T-helper 9 cell (primary cell): Measurements from ENCODE around the gene STUB1.
A peak's percentile ranks its signal among the peaks of the same experiment; 100 is the strongest.

Experiments
- DNase-seq: peaks from one replicate; pipeline ENCODE4 v3.0.0-alpha.2; 2020

Gene STUB1

GRCh38 chr16:667780-668518, 12.3 kb upstream of the STUB1 start, which contains the start of gene RHOT2:
RHOT2 (plus strand) TSS chr16:668132; CDS start chr16:668200, 68 bp downstream.
- peak; percentile 85 for DNase-seq

DNA sequence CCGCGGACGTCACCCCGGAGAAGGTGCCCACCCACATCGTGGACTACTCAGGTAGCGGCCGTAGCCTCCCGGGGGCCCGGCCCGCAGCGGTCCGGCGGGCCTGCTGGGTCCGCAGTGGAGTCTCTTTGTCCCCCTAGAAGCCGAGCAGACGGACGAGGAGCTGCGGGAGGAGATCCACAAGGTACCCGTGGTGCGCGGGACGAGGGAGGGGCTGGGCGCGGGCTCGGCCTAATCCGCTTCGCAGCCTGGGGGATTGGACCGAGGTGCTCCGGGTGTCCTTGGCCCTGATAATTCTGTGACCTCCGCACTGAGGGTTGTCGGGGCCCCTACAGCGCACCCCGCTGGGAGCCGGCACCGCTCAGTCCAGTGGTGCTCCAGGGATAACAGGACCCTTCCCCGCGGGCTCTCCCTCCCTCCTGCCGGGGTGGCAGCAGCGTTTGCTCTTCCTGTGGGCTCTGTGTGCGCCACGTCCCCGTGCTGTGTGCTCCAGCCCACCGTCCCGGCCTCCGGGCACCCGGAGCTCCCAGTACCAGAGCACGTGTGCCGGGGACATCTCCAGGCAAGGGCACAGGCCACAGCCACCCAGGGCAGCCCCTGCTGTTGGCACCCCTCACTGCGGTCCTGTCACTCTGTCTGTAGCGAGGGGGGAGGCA, 11.6 kb upstream of the STUB1 start:
- DNase-seq = no peak

- DNase-seq = no peak
Observed at GRCh38 chr16:669666-670065, 10.5 kb upstream of the STUB1 start.

DNA sequence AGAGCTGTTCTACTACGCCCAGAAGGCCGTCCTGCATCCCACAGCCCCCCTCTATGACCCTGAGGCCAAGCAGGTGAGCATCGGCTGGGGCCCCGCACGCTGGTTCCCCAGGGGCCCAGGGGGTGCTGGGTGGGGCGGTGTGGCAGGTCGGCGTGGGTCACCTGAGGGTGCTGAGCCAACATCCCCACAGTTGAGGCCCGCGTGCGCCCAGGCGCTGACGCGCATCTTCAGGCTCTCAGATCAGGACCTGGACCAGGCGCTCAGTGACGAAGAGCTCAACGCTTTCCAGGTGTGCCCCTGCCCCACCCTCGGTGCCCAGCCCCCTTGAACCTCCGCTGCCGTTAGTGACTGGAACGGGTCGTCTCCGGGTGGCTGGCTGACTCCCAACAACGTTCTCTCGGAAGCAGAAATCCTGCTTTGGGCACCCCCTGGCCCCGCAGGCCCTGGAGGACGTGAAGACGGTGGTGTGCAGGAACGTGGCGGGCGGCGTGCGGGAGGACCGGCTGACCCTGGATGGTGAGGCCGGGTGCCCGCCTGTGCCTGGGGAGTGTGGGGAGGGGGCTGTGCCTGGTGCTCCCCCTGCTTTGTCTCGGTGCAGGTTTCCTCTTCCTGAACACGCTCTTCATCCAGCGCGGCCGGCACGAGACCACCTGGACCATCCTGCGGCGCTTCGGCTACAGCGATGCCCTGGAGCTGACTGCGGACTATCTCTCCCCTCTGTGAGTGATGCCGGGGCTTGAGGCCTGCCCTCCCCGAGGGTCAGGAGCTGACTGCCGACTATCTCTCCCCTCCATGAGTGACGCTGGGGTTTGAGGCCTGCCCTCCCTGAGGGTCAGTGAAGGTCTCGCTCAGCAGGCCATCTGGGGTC, 9.5 kb upstream of the STUB1 start:
- DNase-seq = no peak

GRCh38 chr16:671353-672131, 8.7 kb upstream of the STUB1 start:
- DNase-seq = no peak

DNA sequence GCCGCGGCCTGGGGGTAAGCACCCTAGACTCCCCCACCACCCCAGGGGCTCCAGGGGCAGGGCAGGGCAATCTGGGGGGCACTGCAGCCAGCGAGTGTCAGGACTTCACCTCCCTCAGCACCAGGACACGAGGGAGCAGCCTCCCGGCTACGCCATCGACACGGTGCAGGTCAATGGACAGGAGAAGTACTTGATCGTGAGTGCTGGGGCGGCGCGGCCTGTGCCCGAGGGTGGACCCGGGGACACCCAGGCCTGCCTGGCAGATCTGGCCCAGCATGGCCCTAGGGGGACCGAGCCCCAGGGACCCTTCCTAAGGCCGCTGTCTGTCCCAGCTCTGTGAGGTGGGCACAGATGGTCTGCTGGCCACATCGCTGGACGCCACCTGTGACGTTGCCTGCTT, 7.8 kb upstream of the STUB1 start:
- DNase-seq = no peak

- no peak for DNase-seq
Observed at GRCh38 chr16:672851-673250, 7.4 kb upstream of the STUB1 start.

GRCh38 chr16:673399-673991, 6.7 kb upstream of the STUB1 start:
- no peak for DNase-seq

DNA sequence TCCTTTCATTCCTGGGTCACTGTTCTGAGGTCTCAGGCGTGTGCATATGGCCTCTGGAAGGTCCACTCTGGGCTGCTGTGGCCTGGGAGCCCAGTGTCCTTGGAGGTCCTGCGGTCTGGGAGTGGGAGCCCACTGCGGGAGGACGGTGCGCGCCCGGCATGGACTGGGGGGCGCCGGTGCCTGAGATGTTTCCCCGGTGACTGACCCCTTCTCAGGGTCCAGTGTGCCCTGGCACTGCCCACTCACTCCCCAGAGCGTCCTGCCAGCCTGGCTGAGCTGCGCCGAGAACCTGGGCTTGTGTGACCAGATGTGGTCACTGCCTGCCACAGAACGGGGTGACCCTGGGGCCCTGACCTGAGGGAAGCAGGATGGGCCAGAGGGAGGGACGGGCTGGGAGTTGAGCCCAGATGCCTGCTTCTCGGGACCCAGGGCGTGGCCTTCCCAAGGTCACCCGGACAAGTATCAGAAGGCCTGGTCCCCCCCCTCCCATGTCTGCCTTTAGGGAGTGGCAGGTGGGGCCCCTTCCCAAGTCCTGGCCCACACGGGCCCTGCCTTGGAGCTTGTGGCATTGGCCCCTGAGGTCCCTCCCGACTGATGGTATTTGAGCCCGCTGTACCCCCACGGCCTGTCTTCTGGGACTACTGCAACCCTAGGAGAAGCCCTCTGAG, 5.9 kb upstream of the STUB1 start:
- DNase-seq = no peak

DNA sequence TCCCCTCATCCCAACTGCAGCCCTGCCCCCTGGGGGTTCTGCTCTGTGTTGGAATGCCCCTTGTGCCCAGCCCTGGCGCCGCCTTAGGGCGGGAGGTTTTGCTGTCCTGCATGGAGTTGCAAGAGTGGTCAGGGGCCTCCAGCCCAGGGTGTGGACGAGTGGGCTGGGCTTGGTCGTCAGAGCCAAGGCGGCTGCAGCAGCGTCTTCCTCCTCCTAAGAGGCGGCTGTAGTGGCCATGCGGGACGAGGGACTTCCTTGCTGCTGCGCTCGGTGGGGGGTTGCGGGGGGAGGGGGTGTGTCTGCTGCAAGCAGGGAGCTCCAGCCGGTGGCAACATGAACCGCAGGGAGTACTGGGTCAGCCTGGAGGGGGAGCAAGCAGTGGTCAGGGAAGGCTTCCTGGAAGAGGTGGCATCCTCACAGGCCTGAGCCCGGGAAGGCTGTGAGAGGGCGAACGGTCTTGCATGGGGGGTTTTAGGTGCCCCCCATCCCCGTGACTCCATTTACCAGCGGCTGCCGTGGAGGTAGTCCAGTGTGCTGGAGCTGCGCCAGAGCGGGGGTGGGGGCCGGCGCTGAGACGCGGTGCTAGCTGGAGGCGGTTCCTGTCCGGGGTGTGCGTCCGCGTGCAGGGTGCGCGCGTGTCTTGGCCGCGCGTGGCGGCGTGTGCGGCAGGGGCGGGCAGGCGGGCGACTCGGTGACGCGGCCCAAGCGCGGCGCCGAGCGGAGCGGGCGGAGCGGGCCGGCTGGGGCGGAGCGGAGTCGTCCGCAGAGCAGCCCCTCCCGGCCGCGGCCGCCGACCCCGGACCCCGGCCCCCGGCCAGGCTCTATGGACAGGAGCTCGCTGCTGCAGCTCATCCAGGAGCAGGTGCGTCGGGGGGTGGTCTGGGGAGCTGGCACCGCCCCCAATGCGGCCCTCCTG, 5.0 kb upstream of the STUB1 start, which contains the start of gene RHBDL1:
Gene RHBDL1 (plus strand): TSS at position 704 of the 916 bp plus-strand sequence. CDS start 120 bp downstream, at position 824.
- no peak for DNase-seq

- no peak for DNase-seq
Observed at GRCh38 chr16:675884-676564, 4.2 kb upstream of the STUB1 start.

DNA sequence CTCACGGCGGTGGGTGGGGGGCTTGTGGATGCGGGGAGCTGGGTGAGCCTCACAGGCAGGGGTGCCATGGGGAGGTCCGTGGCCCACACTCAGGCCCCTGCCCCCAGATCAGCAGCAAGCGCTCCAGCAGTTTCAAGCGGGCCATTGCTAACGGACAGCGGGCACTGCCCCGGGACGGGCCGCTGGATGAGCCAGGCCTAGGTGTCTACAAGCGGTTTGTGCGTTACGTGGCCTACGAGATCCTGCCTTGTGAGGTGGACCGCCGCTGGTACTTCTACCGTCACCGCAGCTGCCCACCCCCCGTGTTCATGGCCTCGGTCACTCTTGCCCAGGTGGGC, 3.7 kb upstream of the STUB1 start:
- no peak for DNase-seq

DNA sequence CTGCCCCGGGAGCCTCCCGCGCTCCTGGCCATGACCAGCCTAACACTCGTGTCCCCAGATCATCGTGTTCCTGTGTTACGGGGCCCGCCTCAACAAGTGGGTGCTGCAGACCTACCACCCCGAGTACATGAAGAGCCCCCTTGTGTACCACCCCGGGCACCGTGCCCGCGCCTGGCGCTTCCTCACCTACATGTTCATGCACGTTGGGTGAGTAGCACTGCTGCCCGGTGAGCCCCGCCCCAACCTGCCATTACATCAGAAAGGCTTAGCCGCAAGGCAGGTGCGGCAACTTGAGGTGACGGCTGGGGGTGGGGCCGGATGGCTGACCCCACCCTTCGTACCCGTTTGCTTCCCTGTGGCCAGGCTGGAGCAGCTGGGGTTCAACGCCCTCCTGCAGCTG, 3.3 kb upstream of the STUB1 start:
- DNase-seq = no peak

- DNase-seq = no peak
Observed at GRCh38 chr16:677316-678190, 2.7 kb upstream of the STUB1 start.

GRCh38 chr16:678209-678857, 1.9 kb upstream of the STUB1 start:
- DNase-seq = no peak

DNA sequence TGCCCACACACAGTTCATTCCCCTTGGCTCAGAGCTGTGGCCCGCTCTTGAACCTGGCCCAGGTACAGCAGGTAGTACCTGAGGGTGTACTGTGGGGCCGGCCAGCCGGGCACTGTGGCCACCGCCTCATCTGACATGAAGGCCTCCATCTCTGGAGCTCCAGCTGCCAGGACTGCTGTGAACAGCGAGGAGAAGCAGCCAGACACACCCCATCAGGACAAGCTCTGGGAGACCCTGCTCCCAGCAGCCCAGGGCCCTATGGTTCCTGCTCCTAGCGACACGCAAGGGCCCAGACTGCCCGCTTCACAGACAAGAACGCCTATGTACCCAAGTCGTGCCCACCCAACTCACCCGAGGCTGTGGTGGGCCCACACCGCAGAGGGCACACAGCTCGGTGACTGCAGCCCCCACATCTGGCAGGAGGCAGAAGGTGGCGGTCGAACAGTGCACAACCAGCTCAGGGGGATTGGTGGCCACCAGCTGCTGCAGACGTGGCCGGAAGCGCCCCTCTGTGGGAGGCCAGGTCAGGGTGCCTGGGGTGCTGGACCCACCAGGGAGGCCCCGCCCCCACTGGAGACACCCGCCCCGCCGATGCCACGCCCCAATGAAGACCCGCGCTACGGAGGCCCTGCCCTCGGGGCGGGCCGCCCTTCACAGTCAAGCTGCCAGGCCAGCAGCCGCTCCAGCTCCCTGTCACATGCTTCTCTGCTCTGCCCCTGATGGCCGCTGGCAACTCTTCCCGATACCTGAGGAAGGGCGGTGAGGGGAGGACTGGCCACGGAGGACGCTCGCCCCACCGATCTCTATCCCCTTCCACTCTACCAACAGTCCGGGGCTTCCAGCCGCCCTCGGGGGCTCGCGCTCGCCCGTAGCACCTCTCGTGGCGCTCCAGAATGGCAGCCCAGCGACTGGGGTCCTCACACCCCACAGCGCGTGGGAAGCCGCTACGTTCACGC, 1.1 kb upstream of the STUB1 start:
- peak; percentile 42 for DNase-seq

DNA sequence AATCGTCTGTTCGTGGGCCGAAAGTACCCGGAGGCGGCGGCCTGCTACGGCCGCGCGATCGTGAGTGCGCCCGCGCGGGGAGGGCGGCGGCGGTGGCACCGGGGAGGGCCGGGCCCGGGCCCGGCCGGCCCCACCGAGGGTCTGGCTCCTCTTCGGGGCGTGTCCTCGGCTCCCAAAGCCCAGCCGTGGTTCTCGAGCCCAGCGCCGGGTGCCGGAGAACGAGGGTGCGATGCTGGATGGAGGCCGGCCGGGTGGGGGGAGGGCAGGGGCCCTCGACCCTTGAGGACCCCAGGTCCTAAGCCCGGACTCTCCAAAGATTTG, 375 bp downstream of the STUB1 start:
- DNase-seq = no peak
